Choroid plexus epithelial cell (primary cell): ENCODE measurements around the gene KCNS3.

Source experiments
- DNase-seq: peaks from one replicate; pipeline ENCODE4 v3.0.0-alpha.2; 2010; ENCODE audit warnings: low read depth
- H3K4me3 ChIP-seq: 2 replicates; pipeline ENCODE4 v1.5.1; 2011; ENCODE audit warnings: low read depth, mild to moderate bottlenecking, control low read depth, low read length, moderate library complexity
- CTCF ChIP-seq: conservative IDR thresholded peaks from 2 replicates; pipeline ENCODE4 v1.5.1; 2011; ENCODE audit warnings: low read depth, mild to moderate bottlenecking, control low read depth, inconsistent platforms, low read length, moderate library complexity

KCNS3 gene

GRCh38 chr2:17858064-17858463 lies 20.4 kb upstream of the KCNS3 start:
- H3K4me3 ChIP-seq: no peak overlapping the region
- no peak for TF ChIP-seq CTCF
- DNase-seq: no peak

GRCh38 chr2:17863539-17863938 lies 14.9 kb upstream of the KCNS3 start:
- DNase-seq: no peak
- H3K4me3 ChIP-seq: no peak overlapping the region
- TF ChIP-seq CTCF: no peak

GRCh38 chr2:17864676-17865075 lies 13.8 kb upstream of the KCNS3 start:
- H3K4me3 ChIP-seq: no peak overlapping the region
- no peak for TF ChIP-seq CTCF
- no peak for DNase-seq

GRCh38 chr2:17867133-17867532 lies 11.3 kb upstream of the KCNS3 start:
- no peak for TF ChIP-seq CTCF
- no peak for DNase-seq
- H3K4me3 ChIP-seq: no peak overlapping the region

- H3K4me3 ChIP-seq: no peak overlapping the region
- DNase-seq: peak; percentile 22
- no peak for TF ChIP-seq CTCF
These were observed 9.3 kb upstream of the KCNS3 start for GRCh38 chr2:17869128-17869527.

- DNase-seq: no peak
- no peak for TF ChIP-seq CTCF
- H3K4me3 ChIP-seq: no peak overlapping the region
These were observed 6.8 kb upstream of the KCNS3 start for GRCh38 chr2:17871639-17872038.

GRCh38 chr2:17873021-17873420 lies 5.4 kb upstream of the KCNS3 start:
- H3K4me3 ChIP-seq: no peak overlapping the region
- no peak for TF ChIP-seq CTCF
- DNase-seq: no peak
